HG03196 (cell line): ENCODE data around the gene IGSF5.

Experiments used
- ATAC-seq: cut with Tn5 transposase; IDR thresholded peaks from one replicate; pipeline ENCODE4 v1.9.1; 2021; ENCODE audit not compliant: unreplicated experiment

Gene IGSF5

DNA sequence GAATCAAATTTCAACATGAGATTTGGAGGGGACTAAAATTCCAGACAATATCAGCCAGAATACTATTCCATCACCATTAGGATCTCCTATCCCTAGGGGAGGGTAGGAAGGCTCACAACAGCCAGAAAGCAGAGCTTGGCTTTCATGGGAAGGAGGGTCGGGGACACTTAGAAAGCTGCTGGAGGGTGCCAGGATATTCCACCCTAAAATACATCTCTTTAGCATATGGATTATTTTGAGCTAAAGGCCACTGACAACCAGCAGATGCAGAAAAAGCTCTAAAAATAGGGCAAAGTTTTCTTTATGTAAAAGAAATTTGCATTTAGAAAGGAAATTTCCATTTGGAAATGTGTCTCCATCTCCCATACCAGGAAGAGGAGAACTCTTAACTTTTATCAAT, 68.0 kb downstream of the IGSF5 start:
- ATAC-seq, result no peak

DNA sequence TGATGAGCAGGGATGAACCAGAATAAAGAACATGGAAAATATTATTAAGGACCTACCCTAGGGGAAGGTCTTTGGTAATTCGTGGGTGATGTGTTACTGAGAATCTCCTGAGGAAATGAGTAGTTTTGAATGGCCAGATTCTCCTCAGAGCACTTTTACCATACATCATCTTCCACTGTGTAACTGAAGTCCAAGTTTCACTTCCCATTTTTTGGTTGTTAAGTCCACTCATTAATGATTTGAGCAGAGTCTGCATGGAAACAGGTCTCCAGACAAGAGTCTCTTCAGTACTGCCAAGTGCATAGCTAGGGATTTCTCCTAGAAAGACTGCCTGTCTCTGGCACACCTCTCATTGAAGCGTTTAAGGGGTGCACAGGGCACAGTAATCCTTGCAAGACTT, 73.6 kb downstream of the IGSF5 start:
- no peak for ATAC-seq

DNA sequence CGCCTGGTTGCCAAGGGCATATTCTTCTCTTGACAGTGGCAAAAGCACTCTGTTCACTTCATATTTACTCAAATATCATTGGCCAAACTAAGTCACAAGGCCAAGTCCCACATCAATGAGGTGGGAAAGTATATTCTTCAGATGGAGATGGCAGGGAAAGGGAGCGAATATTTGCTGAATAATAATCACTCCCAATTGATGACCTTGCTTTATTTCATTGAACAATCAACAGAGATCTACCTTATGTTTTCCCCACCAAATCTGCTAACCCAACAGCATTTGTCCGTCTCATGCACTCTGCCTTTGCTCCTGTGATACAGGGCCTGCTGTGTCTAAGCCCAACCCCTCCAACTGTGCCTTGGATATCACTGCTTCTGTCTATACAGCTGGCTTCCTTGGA, 77.1 kb downstream of the IGSF5 start:
- ATAC-seq, result no peak

DNA sequence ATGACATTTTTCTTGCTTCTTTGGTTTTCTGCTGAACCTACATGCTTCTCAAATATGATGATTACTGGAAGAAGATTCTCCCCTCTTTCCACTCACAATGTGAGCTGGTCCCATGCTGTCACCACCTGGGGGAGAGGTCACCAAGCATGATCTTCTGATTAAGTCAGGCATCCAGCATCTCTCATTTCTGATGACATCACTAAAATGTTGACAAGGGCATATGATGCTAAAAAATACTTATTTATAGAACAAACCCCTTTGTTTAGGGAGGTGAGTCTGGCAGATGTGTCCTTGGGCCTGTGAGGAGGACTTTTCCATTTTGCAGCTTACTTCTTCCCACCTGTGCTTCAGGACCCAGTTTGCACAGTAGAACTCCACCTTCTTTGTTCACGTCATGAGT, 80.3 kb downstream of the IGSF5 start:
- no peak for ATAC-seq

DNA sequence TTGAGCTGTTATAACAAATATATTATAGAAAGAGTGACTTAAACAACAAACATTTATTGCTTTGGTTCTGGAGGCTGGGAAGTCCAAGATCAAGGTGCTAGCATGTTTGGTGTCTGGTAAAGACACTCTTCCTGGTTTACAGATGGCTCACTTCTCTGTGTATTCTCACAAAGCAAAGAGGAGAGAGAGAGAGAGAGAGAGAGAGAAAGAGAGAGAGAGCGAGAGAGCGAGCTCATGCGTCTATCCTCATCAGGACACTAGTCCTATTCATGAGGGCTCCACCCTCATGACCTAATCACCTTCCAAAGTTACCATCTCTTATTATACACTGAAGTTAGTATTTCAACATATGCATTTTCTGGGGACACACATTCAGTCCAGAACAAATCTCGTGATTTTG, 89.6 kb downstream of the IGSF5 start:
- no peak for ATAC-seq

DNA sequence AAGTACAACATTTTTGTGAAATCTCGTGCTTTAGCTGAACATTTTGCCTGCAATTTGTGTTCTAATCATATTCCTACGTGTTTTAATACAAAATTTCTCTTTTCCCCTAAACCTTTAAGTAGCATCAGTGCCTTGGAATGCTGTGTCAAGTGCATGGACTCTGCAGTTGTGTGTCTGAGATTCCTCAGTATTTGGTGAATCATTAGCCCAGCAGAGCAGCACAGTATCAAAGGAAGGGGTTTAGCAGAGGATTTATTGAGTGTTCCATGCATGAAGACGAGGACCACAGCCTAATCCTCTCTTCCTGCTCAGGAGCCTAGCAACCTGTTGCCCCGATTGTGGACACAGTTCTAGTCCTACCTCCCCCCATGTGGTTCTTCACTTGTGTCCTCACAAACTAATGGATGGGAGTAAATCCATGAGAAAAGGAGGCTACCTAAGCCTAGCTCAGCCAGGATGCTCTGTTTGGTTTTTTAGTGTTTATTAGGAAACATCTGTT, 92.9 kb downstream of the IGSF5 start:
- ATAC-seq, result no peak

DNA sequence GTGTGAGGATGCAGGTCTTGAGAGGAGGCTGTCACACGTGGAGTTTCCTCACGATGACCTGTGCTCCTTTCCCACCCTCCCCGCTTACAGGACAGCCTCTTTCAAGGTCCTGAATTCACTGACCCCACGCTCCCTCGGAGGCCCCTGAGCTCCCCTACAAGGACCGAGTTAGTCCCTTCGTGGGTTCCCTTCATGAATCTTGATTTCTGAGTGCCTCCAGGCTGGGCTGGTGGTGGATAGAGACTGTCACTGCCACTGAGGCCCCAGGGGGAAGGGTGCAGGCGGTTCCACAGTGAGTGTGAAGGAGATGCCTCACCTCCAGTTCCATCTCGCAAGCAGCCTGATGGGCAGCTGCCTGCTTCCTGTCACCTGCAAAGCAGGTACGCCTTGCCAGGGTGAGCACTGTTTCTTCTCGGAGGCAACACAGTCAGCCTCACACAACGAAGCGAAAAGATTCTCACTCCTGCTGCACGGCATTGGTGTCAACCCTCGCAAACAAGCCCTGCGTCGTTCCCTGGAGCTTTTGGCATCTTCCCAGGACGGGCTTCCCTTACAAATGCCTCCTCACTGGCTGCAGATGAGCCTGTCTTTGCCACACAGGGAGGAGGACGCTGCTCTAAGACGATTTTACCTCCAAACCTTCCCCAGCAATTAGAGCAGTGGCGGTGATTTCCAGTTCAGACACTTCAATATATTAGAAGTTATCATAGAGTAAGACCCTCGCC, 95.6 kb downstream of the IGSF5 start:
- ATAC-seq, result no peak

DNA sequence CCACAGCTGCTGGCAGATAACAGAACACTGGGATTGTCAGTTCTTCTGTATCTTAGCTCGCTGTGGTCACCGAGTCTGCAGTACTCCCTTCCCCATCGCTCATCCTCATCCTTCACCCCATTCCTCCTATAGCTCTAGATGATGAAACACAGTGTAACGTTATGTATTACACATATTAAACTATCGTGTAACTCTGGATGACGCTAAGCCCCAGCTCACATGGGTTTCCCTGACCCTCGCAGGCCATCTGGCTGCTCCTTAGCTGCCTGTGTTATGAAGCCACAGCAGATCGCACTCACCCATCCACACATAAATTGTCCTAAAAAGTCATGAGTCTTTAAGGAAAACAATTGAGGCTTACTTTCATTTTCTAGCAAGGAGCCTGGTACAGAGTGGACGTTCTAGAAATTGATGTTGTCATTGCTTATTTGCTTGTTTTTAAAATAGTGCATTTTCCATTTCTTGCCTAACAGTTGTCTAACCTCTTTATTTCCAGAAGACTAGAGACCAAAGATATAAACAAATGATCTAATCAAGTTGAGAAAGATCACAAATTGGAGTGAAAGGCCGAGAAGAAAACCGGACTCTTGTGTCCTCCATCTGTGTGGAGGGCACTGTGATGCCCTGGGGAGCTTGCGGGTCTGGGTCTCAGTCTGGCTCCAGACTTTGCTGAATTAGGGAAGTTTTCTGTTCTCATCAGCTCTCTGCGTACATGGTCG, 97.9 kb downstream of the IGSF5 start:
- no peak for ATAC-seq

DNA sequence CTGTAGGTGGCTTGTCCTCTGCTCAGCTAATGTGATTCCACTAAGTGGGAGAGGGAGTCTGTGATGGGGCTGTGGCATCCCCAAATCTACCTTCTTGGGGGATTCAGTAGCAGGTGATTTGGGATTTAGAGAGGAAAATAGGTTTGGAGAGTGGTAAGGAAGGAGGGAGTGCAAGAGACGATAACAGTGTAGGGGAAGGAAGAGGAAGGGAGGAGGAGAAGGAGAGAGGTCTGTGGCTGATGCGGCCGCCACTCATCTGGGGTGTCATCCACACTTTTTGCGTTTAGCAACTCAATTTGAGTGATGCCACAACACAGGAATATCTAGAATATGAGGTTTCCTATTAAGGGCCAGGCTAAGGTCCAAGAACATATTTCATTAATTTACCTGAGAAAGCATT, 98.5 kb downstream of the IGSF5 start:
- ATAC-seq, result no peak

DNA sequence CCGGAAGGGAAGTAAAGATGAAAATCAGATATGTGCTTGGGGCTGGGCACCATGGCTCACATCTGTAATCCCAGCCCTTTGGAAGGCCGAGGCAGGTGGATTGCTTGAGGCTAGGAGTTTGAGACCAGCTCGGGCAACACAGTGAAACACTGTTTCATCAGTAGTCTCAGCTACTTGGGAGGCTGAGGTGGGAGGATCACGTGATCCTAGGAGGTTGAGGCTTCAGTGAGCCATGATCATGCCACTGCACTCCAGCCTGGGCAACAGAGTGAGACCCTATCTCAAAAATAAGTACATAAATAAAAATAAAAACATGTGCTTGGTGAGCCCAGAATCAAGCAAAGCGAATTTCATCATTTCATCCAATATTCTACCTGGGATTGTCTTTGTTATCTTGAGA, 98.9 kb downstream of the IGSF5 start:
- no peak for ATAC-seq

DNA sequence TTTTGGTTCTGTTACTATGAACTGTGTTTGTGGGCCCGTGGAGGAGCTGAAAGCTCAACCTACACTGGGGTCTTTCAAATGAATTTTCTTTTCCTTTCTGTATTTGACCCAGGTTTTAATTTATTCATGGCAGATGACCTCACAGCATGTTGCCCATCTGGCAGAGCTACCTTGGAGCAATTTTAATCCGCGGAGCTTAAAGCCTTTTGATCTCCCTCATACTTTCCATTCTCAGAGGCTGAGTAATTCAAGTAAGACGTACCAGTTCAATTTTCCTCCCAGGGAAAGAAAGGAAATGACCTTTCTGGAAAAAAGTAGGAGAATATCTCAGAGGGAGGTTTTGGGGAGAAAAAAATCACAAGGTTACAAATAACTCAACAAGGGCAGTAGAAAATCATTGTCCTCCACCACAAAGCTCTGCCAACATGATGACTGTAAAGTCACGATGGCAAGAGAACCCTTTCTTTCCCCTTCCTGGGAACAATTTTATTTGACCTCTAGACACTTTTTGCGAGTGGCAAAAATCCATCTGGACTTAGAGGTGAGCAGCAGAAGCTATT, 100.7 kb downstream of the IGSF5 start:
- no peak for ATAC-seq

DNA sequence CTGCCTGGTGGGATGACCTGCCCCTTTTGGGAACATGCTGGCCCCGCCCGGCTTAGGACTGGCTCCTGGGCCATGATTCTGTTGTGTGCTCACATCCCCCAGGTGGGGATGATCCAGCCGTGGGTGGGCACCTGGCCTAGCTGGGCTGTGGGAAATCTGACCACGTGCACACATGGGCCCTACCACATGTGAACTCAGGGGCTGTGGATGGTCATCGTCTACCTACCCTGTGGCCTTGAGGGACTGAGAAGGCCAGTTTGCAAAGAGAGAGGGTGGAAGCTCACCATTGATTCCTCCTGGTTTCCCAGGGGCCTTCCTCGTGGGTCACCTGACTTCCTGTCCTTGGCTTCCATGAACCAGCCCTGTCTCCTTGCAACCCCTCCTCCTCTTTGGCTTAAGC, 102.9 kb downstream of the IGSF5 start:
- no peak for ATAC-seq

DNA sequence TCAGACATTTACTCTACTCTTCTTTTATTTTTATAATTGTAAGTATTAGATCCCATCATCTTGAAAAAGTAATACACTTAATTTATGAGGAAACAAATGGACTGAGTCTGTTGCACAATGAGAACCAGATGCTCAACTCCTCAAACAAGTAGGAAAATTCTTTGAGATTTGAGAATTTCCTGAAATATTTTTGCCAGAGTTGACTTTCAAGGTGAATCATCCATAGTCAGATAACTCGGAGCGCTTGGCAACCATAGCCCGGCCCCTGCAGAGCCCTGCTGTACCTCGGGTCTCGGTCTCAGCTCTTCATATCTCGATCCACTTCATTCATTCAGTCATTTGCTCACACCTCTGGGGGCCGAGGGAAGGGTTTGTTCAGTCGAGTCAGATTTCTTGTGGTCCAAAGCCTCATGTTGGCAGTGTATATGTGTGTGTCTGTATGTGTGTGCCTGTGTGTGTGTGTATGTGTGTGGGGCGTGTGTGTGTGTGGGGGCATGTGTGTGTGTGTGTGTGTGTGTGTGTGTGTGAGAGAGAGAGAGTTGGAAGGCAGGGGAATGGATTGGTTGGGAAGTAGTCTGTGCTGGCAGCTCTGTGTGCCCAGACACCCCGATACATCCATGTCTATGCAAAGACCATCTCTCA, 104.2 kb downstream of the IGSF5 start:
- no peak for ATAC-seq

DNA sequence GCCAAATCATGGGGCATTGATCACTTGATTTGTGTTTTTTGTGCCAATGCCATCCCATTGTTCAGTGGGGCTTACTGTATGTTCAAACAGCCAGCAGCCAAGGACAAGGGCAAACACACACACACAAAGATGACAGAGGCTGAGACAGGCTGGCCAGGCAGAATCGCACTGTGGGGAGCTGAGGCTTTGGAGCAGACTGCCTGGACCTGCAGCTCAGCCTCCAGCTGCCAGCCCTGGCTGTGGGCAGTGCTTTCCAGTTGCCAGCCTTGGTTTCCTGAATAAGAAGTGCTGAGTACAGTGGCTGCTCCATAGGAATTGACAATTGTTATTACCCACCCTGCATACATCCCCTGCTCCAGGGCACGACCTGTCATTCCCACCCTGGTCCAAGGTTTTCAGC, 105.3 kb downstream of the IGSF5 start:
- ATAC-seq, result no peak

DNA sequence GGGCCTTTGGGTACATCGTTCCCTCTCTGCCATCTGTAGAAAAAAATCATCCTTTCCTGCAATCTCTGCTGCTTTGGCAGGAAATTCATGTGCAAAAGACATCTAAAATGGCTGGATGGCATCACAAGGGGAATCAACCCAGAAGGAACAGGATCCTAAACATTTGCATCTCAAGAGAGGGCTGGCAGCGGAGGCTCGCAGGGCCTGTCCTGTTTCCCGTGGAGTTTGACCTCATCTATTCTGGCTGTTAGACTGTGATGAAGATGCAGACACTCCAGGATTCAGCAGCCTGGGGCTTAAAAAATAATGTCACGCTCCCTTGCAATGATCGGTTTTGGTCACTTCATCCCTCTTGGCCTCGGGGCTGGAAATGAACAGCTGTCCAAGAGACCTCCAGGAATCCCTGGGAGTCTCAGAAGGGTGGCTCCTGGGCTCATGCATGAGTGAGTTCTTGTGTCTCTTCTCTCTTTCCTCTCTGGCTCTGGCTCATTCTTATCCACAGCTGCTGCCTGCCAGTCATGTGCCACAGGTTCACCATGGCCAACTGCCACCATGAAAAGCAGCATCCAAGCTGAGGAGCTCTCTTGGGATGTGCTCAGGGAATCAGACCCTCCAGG, 106.1 kb downstream of the IGSF5 start:
- no peak for ATAC-seq
